ENCODE results near the gene DDAH1. TPM values are rescaled to one million over a fixed set of nuclear protein-coding genes. Genes with fewer than 3 reads are reported as not detected.

Gene DDAH1
- total RNA-seq, 4 donors from 2014 or later: 8.4 to 72.8 (median 27.3) TPM

- 40 to 67% methylated on average over 1 of the region's 2 CpGs for WGBS, 2 donors (ENCODE audit: low coverage in 1 of 2)
- peaks cover 0 to 19% (median 10%) of the 10 kb centered on the region in 3 donors for H3K4me1 ChIP-seq
- ATAC-seq: no peak
- H3K36me3 ChIP-seq: no peaks in the 10 kb centered on the region
- TF ChIP-seq EP300 (IDR thresholded peaks at IDR 0.05) (no peak), CTCF (IDR thresholded peaks at IDR 0.05) (no peak), POLR2A (IDR thresholded peaks at IDR 0.05) (no peak), POLR2AphosphoS5 (IDR thresholded peaks at IDR 0.05) (no peak)
- no peak overlapping the region for H3K4me3 ChIP-seq
- no peaks in the 10 kb centered on the region for H3K27me3 ChIP-seq
- H3K9me3 ChIP-seq: no peaks in the 10 kb centered on the region
- no peak overlapping the region for H3K27ac ChIP-seq
Observed at GRCh38 chr1:85311818-85312217, 153.1 kb downstream of the DDAH1 start.

GRCh38 chr1:85308833-85309350, 156.1 kb downstream of the DDAH1 start:
- 74 to 80% methylated on average over 3 to 4 of the region's 4 CpGs for WGBS, 2 donors (ENCODE audit: low coverage in 1 of 2)
- no peak for TF ChIP-seq POLR2AphosphoS5 (IDR thresholded peaks at IDR 0.05)
- TF ChIP-seq POLR2A (IDR thresholded peaks at IDR 0.05): no peak
- no peak for TF ChIP-seq EP300 (IDR thresholded peaks at IDR 0.05)
- TF ChIP-seq CTCF (IDR thresholded peaks at IDR 0.05): no peak
- no peak for ATAC-seq

GRCh38 chr1:85307987-85308832, 156.7 kb downstream of the DDAH1 start:
- WGBS, 2 donors (ENCODE audit: low coverage in 1 of 2): 19 to 45% methylated on average over 9 to 18 of the region's 27 CpGs
- no peak overlapping the region for H3K27ac ChIP-seq
- no peaks in the 10 kb centered on the region for H3K9me3 ChIP-seq
- H3K27me3 ChIP-seq: no peaks in the 10 kb centered on the region
- no peak overlapping the region for H3K4me3 ChIP-seq
- peaks cover 0 to 10% (median 7%) of the 10 kb centered on the region in 3 donors for H3K4me1 ChIP-seq
- H3K36me3 ChIP-seq: no peaks in the 10 kb centered on the region
- peak; percentile 92 for ATAC-seq
- no peak for TF ChIP-seq EP300 (IDR thresholded peaks at IDR 0.05)
- peak; percentile 89 to 98 (median 98) for TF ChIP-seq CTCF (IDR thresholded peaks at IDR 0.05)
- no peak for TF ChIP-seq POLR2A (IDR thresholded peaks at IDR 0.05)

More at GRCh38 chr1:85308833-85309350, 156.1 kb downstream of the DDAH1 start:
- no peak overlapping the region for H3K4me3 ChIP-seq
- no peaks in the 10 kb centered on the region for H3K36me3 ChIP-seq
- peaks cover 0 to 12% (median 7%) of the 10 kb centered on the region in 3 donors for H3K4me1 ChIP-seq
- H3K27ac ChIP-seq: no peak overlapping the region
- no peaks in the 10 kb centered on the region for H3K9me3 ChIP-seq
- no peaks in the 10 kb centered on the region for H3K27me3 ChIP-seq

GRCh38 chr1:85306236-85306635, 158.7 kb downstream of the DDAH1 start:
- Histone ChIP-seq H3K4me3 (no peak overlapping the region), H3K9me3 (no peaks in the 10 kb centered on the region), H3K27me3 (no peaks in the 10 kb centered on the region), H3K36me3 (no peaks in the 10 kb centered on the region), H3K27ac (no peak overlapping the region), H3K4me1 (peaks cover 0 to 10% (median 7%) of the 10 kb centered on the region in 3 donors)
- no peak for ATAC-seq
- TF ChIP-seq EP300 (IDR thresholded peaks at IDR 0.05) (no peak), POLR2A (IDR thresholded peaks at IDR 0.05) (no peak), POLR2AphosphoS5 (IDR thresholded peaks at IDR 0.05) (no peak), CTCF (IDR thresholded peaks at IDR 0.05) (no peak)
- 93 to 100% methylated on average over 1 to 3 of the region's 4 CpGs for WGBS, 2 donors (ENCODE audit: low coverage in 1 of 2)

Data from gastroesophageal sphincter (tissue), 4 donors.